Central memory CD8-positive, alpha-beta T cell (primary cell): ENCODE measurements around the gene TMEM270.
A peak's percentile ranks its signal among the peaks of the same experiment; 100 is the strongest.
"Not testable (repeated sequence)": the region's sequence is repeated elsewhere in the genome, so short reads cannot be mapped to it uniquely, and the experiment has no call there.

Experiments
- ATAC-seq: fragments of 150-1000 bp; cut with Tn5 transposase; replicated peaks from 2 replicates; pipeline ENCODE4 v1.10.0; 2022; ENCODE audit warnings: mild to moderate bottlenecking, moderate FRiP score, moderate number of reproducible peaks; ENCODE audit not compliant: poor library complexity, severe bottlenecking; ENCODE audit errors: extremely low read depth
- DNase-seq, 2 donors: peaks; one replicate each; pipeline ENCODE4 v3.0.0; 2021; ENCODE audit warnings: low spot score in 2 of 2
- H3K27ac Mint-ChIP-seq: one replicate; pipeline ENCODE4 v1.8.0; 2022; ENCODE audit warnings: low read depth, mild to moderate bottlenecking, moderate library complexity, mixed read lengths
- H3K27me3 Mint-ChIP-seq: one replicate; pipeline ENCODE4 v1.8.0; 2022; ENCODE audit warnings: mixed read lengths
- H3K36me3 Mint-ChIP-seq: one replicate; pipeline ENCODE4 v1.8.0; 2022; ENCODE audit warnings: mild to moderate bottlenecking, moderate library complexity, mixed read lengths; ENCODE audit not compliant: insufficient read depth
- H3K4me1 Mint-ChIP-seq: one replicate; pipeline ENCODE4 v1.8.0; 2022; ENCODE audit warnings: mixed read lengths
- H3K4me3 Mint-ChIP-seq: one replicate; pipeline ENCODE4 v1.8.0; 2022; ENCODE audit warnings: mild to moderate bottlenecking, moderate library complexity, mixed read lengths
- H3K9me3 Mint-ChIP-seq: one replicate; pipeline ENCODE4 v1.8.0; 2022; ENCODE audit warnings: mixed read lengths

The TMEM270 gene, protein sequence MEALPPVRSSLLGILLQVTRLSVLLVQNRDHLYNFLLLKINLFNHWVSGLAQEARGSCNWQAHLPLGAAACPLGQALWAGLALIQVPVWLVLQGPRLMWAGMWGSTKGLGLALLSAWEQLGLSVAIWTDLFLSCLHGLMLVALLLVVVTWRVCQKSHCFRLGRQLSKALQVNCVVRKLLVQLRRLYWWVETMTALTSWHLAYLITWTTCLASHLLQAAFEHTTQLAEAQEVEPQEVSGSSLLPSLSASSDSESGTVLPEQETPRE

DNA sequence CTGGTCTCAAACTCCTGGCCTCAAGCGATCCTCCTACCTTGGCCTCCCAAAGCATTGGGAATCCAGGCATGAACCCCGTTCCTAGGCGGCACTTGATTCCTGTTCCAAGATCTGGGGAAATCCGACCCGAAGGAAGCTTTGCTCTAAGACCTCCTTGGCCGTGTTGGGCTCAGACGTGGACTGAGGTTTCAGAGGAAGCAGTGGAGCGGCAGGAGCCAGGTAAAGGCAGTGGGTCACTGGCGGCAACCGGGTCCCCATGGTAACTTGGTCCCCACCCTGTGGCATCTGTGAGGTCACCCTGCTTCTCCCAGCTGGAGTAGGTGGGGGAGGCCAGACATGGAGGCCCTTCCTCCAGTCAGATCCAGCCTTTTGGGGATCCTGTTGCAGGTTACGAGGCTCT lies at the start of gene TMEM270:
Gene TMEM270, plus strand, starts transcription at position 301 of the 400 bp plus-strand sequence. Its CDS starts 36 bp downstream, at position 337.
- H3K4me3 Mint-ChIP-seq: no peak within 1 kb of the TSS

DNA sequence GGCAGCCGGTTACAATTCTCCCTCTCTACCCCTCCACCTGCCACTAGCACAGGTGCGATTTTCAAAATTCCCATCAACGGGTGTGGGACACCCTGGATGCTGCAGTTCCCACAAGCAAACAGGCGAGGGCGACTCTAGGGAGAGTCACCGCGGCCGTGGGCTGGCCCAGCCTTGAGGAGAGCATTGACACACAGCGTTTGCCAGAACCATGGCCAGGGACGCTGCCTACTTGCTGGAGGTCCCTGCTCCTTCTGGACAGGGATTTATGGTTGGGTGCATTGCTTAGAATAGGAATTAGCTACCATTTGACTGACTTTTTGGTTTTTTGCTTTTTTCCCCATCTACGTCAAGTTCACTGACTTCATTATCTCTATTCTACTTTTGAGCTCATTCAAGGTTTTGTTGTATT lies 49.2 kb upstream of the TMEM270 start:
- ATAC-seq (no peak), DNase-seq (peak in 1 of 2 donors; percentile 24)
- no peaks in the 10 kb centered on the region for H3K4me1 Mint-ChIP-seq
- H3K36me3 Mint-ChIP-seq: no peaks in the 10 kb centered on the region
- H3K9me3 Mint-ChIP-seq: no peaks in the 10 kb centered on the region
- H3K27ac Mint-ChIP-seq: no peak overlapping the region
- peaks cover 12% of the 10 kb centered on the region for H3K27me3 Mint-ChIP-seq
- H3K4me3 Mint-ChIP-seq: no peak overlapping the region

More for the DNA sequence above, at the start of gene TMEM270:
- no peak for ATAC-seq
- Mint-ChIP-seq H3K4me1 (peaks cover 1% of the 10 kb centered on the region), H3K27ac (no peak within 1 kb of the TSS), H3K36me3 (peaks cover 4% of the 10 kb centered on the region), H3K27me3 (peaks cover 32% of the 10 kb centered on the region), H3K9me3 (no peaks in the 10 kb centered on the region)
- DNase-seq: no peak

DNA sequence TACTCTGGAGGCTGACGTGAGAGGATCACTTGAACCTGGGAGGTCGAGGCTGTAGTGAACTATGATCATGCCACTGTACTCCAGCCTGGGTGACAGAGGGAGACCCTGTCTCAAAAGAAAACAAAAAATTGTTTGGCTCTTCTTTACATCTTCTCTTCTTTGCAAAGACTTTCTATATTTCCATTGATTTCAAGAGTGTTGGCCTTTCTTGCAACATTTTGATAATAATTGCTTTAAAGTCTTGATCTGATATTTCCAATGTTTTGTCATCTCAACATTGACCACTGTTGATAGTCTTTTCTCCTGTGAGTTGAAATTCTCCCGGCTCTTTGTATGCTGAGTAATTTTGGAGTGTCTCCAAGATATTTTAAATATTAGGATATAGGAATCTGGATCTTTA lies 48.0 kb upstream of the TMEM270 start:
- H3K4me3 Mint-ChIP-seq: no peak overlapping the region
- no peak for DNase-seq
- peaks cover 24% of the 10 kb centered on the region for H3K27me3 Mint-ChIP-seq
- no peaks in the 10 kb centered on the region for H3K9me3 Mint-ChIP-seq
- H3K4me1 Mint-ChIP-seq: no peaks in the 10 kb centered on the region
- H3K27ac Mint-ChIP-seq: no peak overlapping the region
- ATAC-seq: no peak
- no peaks in the 10 kb centered on the region for H3K36me3 Mint-ChIP-seq

DNA sequence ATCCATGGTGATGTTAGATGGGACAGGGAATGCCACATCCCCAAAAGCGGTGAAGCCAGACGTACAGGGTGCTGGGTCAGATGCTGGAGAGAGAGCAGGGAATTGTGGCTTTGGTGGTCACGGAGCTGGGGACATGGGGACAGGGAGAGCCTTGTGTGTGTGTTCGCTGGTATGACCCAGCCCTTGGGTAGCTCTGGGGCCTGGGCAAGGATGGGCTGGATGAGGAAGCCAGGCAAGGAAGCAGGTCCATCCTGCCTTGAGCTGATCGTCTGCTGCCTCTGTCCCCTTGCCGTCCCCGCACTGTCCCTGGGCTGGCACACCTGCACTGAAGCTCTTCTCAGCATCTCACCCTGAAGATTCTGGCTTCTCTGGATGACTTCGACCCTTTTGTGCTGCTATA lies 45.5 kb upstream of the TMEM270 start:
- Mint-ChIP-seq H3K4me1 (no peaks in the 10 kb centered on the region), H3K27ac (no peak overlapping the region), H3K9me3 (no peaks in the 10 kb centered on the region), H3K27me3 (peaks cover 29% of the 10 kb centered on the region), H3K4me3 (no peak overlapping the region), H3K36me3 (no peaks in the 10 kb centered on the region)
- no peak for ATAC-seq
- no peak for DNase-seq

DNA sequence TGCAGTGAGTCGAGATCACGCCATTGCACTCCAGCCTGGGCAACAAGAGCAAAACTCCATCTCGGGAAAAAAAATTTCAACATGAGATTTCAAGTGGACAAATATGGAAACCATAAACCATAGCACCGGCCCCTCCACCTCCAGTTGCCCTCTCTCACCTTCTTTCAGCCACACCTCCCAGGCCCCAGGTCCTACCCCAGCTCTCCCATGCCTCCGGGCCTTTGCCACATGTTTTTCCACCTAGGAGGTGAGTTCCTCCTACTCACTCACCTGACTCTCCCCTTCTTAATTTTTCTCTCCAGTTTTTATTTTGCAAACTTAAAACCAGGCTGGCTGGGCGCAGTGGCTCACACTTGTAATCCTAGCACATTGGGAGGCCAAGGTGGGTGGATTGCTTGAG lies 43.8 kb upstream of the TMEM270 start:
- H3K36me3 Mint-ChIP-seq: no peaks in the 10 kb centered on the region
- ATAC-seq: no peak
- no peak for DNase-seq
- H3K4me3 Mint-ChIP-seq: no peak overlapping the region
- no peaks in the 10 kb centered on the region for H3K4me1 Mint-ChIP-seq
- peaks cover 40% of the 10 kb centered on the region for H3K27me3 Mint-ChIP-seq
- no peaks in the 10 kb centered on the region for H3K9me3 Mint-ChIP-seq
- H3K27ac Mint-ChIP-seq: no peak overlapping the region

DNA sequence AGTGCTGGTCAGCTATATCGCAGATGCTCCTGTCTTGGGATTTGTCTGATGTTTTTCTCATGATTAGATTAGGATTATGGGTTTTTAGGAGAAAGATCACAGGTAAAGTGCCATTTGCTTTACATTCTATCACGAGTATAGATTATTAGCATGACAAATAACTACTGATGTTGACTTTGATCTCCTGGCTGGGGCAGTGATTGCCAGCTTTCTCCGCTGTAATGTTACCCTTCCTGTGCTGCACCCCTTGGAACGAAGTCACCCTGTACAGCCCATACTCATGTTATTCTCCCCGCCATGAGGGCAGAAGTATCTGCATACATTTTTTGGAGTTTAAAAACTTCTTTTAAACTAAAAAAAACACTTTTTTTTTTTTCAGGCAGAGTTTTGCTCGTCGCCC lies 40.9 kb upstream of the TMEM270 start:
- Mint-ChIP-seq H3K36me3 (no peaks in the 10 kb centered on the region), H3K27me3 (peaks cover 54% of the 10 kb centered on the region), H3K4me1 (no peaks in the 10 kb centered on the region), H3K9me3 (no peaks in the 10 kb centered on the region), H3K27ac (no peak overlapping the region), H3K4me3 (no peak overlapping the region)
- ATAC-seq (no peak), DNase-seq (no peak)

DNA sequence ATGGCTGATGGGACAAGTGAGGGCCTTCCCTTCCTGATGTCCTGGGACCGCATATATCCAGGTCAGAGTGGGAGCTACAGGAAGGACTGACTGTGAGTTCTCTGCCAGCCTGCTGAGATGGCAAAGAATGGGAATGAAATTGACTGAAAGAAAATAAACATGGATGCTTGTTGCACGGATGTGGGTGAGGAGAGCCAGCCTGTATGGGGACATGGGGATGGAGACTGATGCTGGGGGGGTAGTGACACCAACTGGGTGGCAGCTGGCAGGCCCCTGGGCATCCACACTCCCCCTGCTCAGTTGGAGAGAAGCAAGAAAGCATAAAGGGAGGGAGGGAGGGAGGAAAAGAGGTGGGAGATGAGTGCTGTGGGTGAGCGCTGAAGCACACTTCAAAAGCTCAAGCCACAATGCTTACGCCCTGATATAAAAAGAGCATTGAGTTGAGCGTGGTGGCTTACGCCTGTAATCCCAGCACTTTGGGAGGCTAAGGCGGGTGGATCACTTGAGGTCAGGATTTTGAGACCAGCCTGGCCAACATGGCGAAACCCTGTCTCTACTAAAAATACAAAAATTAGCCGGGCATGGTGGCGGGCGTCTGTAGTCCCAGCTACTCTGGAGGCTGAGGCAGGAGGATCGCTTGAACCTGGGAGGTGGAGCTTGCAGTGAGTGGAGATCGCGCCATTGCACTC lies 39.2 kb upstream of the TMEM270 start:
- not testable (repeated sequence) for H3K27ac Mint-ChIP-seq, H3K4me1 Mint-ChIP-seq, ATAC-seq, H3K9me3 Mint-ChIP-seq, H3K36me3 Mint-ChIP-seq, H3K4me3 Mint-ChIP-seq, DNase-seq
- peaks cover 57% of the 10 kb centered on the region for H3K27me3 Mint-ChIP-seq

DNA sequence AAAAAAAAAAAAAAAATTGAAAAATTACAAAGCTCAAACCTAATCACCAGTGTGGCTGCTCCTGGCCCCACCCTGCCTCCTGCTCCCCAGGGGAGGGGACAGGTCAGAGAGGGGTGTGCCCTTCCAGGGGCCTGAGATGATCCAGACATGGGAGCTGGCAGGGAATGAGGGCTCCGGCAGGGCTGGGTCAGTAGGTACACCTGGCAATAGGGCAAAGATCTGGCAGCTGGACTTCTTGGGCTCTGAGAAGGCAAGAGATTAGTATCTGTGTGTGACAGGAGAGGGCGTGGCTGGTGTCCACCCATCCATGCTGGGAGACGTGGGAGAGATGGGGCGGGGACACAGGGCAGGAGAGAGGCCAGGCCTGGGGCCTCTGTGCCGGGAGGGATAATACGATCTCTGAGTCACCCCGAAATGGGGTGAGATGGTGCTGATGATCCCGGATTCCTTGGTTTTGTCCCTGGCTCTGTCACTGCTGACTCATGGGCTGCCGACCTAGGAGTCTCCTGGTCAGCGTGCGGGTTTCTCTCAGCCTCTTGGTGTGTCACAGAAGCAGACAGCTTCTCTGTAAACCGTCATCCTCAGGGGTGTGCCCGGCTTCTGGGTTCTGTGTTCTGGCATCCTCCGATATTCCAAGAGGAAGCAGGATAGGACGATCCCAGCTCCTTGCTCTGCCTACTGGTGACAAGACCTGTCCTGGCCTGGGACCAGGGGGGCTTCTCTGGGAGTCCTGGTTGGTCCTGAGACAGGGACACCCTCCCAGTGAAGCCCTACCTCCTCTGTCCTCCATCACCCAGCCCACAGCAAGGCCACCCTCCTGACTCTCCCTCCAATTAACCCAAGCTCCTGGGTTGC lies 38.4 kb upstream of the TMEM270 start:
- Mint-ChIP-seq H3K36me3 (no peaks in the 10 kb centered on the region), H3K4me3 (no peak overlapping the region), H3K4me1 (peaks cover 11% of the 10 kb centered on the region), H3K27ac (no peak overlapping the region), H3K27me3 (peaks cover 56% of the 10 kb centered on the region), H3K9me3 (no peaks in the 10 kb centered on the region)
- ATAC-seq (no peak), DNase-seq (no peak)

DNA sequence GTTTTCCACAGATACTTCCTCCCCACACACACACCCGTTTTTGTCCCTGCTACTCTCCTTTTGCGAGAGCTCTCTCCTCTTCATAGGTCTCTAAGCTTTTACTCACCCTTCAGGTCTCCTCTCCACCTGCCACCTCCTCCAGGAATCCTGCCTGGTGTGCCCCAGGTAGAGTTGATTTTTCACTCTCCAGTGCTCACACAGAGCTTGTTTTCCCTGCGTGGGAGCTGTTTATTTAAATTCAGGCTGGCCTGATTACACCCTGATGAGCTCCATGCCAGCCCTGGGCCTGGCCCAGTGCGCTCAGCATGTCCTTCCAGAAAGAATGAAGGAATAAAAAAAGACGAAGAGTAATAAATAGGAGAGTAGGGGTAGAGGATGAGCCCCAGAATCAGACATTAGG lies 37.7 kb upstream of the TMEM270 start:
- Mint-ChIP-seq H3K9me3 (no peaks in the 10 kb centered on the region), H3K4me3 (no peak overlapping the region), H3K27ac (no peak overlapping the region), H3K4me1 (peaks cover 18% of the 10 kb centered on the region), H3K36me3 (no peaks in the 10 kb centered on the region), H3K27me3 (peaks cover 52% of the 10 kb centered on the region)
- DNase-seq (no peak), ATAC-seq (no peak)

DNA sequence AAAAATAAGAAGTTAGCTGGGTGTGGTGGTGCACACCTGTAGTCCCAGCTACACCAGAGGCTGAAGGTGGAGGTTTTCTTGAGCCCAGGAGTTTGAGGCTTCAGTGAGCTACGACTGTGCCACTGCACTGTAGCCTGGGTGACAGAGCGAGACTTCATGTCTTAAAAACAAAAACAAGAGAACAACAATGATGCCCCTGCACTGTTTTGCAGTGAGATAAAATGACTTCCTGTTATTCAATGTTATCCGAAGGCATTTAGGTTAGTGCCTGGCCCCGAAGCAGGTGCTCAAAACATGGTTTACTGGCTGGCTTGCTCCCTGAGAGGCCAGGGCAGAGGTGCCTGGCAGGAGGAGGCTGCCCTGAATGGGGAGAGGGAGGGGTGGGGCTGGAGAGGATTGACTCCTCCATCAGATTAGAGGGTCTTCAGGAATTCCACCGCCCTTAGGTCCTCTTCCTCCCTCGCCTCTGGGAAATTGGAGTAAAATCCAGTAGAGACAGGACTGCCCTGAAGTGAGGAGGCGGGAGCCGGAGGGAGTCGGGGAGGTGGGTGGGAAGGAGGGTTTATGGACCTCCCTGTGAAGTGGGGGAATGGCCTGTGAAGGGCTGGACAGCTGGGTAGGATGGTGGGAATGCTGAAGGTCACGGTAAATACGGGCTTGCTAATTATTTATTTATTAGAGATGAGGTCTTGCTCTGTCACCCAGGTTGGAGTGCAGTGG lies 36.9 kb upstream of the TMEM270 start:
- DNase-seq (no peak), ATAC-seq (no peak)
- peaks cover 25% of the 10 kb centered on the region for H3K4me1 Mint-ChIP-seq
- no peaks in the 10 kb centered on the region for H3K36me3 Mint-ChIP-seq
- no peak overlapping the region for H3K27ac Mint-ChIP-seq
- H3K27me3 Mint-ChIP-seq: peaks cover 57% of the 10 kb centered on the region
- no peak overlapping the region for H3K4me3 Mint-ChIP-seq
- H3K9me3 Mint-ChIP-seq: no peaks in the 10 kb centered on the region

DNA sequence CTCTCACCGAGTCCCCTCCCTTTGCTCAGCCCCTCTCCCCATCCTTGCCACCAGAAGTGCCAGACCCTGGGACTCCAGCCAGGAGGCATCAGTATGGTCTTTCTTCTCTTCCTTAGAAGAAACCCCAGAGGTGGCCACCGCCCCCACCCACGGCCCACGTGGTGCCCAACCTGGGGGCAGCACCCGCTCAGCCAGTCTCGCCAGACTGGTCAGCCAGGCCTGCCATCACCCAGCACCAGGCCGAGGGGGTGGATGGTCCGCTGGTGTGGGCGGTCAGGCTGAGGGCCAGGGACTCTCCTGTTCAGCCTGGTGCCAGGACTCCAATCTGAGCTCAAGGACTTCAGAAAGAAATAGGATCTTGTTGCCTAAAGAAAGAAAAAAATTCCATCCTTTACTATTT lies 36.0 kb upstream of the TMEM270 start:
- H3K27ac Mint-ChIP-seq: no peak overlapping the region

DNA sequence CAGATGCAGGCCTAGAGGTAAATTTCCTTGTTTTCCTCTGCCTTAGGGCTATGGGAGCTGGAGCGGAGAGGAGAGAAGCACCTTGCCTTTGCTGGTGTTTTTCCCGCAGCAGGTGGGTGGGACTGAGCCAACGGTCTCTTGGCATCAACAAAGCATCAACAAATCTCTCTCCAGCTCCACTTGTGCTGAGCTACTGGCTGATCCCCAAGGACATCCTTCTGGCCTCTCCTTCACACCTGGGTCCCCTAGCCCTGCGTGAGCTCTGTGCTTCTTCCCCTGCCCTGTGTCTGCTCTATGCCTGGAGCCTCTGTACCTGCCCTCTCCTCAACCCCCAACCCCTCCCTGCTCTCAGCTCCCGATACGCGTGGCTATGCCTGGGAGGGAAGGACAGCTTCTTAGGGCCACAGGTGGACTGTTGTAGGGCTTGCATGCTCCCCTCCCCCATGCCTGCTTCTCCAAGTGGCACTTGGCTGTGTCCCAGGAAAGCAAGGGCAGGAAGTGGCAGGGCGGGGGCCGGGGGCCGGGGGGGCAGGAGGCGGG lies 33.3 kb upstream of the TMEM270 start:
- Mint-ChIP-seq H3K36me3 (no peaks in the 10 kb centered on the region), H3K27me3 (peaks cover 52% of the 10 kb centered on the region), H3K4me3 (no peak overlapping the region), H3K27ac (no peak overlapping the region), H3K4me1 (peaks cover 31% of the 10 kb centered on the region), H3K9me3 (no peaks in the 10 kb centered on the region)
- ATAC-seq: peak; percentile 33
- no peak for DNase-seq

More for the DNA sequence above, 36.0 kb upstream of the TMEM270 start:
- Mint-ChIP-seq H3K4me3 (no peak overlapping the region), H3K4me1 (peaks cover 31% of the 10 kb centered on the region), H3K36me3 (no peaks in the 10 kb centered on the region), H3K27me3 (peaks cover 66% of the 10 kb centered on the region), H3K9me3 (no peaks in the 10 kb centered on the region)
- no peak for ATAC-seq
- DNase-seq: no peak
